ENCODE measurements around the gene LHX4.

The LHX4 gene

DNA sequence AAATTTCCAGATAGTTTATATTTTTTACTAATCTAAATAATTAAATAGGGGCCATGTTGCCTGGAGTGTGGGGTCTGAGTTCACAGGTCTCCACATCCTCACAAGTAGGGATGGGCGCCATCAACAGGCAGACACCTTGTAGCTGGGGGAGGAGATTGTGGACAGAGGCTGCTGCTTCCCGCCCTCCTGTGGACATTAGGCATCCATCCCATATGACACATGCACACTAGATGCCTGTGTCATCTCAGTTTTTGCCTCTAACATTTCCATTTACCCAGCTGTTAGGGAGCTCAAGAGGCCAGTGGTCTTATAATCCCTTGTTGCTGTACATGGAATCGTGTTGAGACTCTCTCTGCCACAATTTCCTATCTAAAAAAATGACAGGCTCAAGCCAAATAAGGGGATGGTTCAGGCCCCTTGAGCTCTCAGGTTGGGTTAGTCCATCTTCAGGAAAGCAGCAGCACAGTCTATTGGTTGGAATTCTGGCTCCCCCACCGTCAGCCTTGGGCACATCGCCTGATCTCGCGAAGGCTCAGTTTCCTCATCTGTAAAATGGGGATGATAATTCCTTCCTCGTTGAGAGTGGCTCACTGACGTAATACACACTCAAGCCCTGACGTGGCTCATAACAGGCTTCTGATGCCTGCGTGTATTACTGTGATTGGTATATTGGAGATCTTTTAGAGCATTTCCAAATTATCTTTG is 13.6 kb downstream of the LHX4 start:
- no peak for DNase-seq (ENCODE audit: low read depth)

DNA sequence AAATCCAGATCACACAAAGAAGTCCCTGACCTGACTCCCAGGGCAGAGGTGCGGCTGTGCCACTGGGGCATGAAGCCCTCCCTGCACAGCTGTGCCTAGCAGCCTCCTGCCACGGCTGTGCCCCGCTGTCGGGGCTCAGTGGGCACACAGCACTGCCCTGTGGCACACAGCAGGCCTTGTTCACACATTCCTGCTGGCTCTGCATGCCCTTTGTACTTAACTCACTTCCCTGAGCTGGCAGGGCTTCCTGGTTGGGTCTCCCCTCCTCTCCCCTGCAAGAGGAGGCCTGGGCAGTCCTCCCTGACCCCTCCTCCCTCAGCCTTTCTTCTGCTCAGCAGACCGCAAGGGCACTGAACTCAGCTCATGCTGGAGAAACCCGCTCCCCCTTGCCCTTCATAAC is 14.8 kb downstream of the LHX4 start:
- no peak for DNase-seq (ENCODE audit: low read depth)

DNA sequence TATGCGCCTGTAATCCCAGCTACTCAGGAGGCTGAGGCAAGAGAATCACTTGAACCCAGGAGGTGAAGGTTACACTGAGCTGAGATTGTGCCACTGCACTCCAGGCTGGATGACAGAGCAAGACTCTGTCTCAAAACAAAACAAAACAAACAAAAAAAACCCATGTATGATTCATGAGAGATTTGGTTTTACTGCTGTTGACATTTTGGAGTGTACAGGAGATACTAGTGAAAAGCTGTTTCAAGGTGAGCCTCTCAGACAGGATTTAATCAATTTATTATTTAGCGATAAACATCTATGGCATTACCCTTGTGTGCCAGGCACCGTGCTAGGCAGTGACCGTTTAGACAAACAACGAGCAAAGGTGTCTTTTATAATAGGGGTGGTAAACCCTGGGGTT is 16.5 kb downstream of the LHX4 start:
- no peak for DNase-seq (ENCODE audit: low read depth)

DNA sequence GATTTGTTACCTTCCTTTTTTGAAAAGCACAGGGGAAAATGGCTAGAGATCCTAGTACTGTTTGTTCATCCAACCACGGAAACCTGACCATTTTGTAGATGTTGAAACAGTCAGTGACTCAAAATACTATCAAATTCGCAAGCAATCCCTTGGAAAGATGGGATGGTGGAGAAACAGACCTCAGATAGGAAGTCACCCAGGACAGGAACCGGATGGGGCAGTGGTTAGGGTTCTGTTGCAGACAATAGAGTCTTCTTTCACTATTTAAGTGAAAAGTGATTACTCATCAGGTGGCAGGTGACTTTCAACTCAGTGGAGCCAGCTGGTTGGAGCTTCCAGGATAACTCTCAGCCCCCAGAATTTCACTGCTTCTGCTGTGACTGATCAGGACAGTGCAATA is 17.0 kb downstream of the LHX4 start:
- no peak for DNase-seq (ENCODE audit: low read depth)

DNA sequence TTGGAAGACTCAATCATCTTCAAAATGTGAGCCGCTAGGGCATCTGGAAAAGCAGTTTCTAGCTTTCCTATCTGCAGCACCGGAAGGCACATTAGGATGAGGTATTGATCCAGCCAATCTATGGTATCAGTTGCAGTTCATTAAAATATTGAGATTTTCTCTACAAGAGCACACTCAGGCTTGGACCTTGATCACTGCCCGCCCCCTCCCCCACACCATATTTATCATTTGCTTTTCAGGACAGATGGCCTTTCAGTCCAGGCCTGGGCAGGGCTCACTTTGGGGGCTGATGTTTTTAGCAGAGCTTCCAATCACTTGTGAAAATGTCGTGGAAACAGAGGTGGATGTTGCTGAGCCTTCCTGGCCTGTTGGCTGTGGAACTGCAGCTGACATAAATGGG is 17.5 kb downstream of the LHX4 start:
- no peak for DNase-seq (ENCODE audit: low read depth)

- DNase-seq (ENCODE audit: low read depth): no peak
Observed at GRCh38 chr1:180248176-180248575, 18.1 kb downstream of the LHX4 start.

DNA sequence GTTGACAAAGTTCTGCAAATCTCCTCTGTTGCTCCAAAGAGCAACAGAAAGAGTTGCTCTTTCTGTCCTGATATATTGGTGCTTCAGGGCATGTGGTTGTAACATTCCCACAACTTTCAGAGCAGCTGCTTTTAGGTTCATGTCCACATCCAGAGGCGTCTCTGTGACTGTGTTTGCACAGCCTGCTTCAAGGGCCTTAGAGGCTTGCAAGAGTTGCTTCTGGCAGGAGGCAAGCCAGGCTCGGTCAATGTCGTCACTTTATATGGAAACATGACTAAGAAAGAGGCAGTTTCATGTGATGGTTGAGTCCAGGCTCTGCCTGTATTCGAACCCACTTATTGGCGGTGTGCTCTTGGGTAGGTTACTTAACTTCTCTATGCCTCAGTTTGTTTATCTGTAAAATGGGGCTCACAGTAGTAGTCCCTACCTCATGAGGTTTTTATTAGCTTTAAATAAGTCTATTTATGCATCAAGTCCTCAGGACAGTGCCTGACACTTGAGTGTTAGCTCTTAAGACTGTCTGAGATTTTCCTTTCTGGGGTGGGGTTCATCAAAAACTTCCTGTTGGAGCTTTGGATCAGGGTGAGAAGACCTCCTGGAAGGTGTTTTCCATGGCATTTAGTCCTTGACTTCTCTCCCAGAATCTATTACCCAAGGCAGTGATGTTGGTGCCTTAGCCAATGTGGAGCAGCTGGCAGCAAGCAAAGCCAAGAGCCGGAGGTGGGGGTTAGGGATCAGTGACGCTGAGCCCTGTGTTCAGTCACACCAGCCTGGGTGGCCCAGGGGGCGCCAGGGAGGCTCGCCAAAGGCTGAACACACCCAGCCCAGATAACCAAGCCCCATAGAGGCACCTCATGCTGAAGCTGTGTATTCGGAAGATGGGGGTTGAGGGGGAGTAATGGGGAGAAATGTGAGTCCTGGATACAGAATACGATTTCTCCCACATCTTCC is 18.9 kb downstream of the LHX4 start:
- DNase-seq (ENCODE audit: low read depth): no peak

GRCh38 chr1:180249725-180250498 is 19.8 kb downstream of the LHX4 start:
- no peak for DNase-seq (ENCODE audit: low read depth)

DNA sequence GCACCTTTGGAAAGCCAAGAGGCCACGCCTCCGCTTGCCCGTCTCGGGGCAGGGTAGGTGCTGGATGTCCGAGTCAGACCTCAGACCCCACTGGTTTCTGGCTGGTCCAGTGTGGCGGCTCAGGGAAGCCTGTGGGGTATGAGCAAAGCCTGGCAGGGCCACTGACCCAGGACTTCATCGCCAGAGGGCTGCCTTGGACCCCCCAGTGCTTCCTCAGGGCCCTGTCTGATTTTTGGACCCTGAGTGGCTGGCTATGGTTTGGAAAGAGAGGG is 20.4 kb downstream of the LHX4 start:
- DNase-seq (ENCODE audit: low read depth): no peak

- no peak for DNase-seq (ENCODE audit: low read depth)
Observed at GRCh38 chr1:180250883-180251509, 20.9 kb downstream of the LHX4 start.

GRCh38 chr1:180251526-180252305 is 21.7 kb downstream of the LHX4 start:
- no peak for DNase-seq (ENCODE audit: low read depth)

DNA sequence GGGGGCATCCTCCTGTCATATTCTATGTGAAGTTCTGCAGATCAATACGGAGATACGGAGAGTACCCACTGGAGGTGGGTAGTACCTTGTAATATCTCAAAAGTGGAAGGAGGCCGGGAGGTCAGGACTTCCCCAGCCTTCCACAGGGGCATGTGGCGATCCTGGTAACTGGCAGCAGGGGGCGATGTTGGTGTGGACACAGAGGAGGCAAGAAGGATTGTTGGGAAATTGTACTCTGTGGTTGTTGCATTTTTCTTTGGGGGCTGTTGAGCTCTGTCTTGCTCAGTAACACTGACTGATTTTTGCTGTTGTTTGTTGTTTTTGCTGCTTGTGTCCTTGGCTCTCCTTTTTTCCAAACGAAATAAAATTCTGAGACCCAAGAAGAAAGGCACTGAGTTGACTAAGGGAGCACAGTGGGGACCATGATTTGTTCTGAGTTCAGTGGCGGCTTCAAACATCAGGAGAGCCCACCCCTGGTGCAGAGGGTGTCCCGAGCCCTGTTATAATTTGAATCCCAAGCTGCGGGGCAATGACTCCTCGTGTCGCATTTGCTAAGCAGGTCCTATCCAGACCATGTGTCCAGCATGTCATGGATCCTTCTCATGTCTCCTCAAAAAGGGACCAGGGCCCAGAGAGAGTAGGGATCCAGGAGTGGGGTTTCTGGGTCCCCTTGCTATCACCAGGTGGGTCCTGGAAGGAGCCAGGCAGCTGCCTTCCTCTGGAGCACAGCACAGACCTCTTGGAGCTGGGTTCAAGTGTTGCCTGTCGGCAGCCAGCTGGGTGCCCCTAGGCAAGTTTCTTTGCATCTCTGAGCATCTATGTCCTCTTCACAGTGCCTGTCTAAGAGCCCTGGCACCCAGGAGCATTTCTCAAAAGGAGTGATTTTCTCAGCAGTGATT is 22.8 kb downstream of the LHX4 start:
- peak; percentile 56 for DNase-seq (ENCODE audit: low read depth)

GRCh38 chr1:180253585-180254495 is 23.8 kb downstream of the LHX4 start:
- DNase-seq (ENCODE audit: low read depth): no peak

DNA sequence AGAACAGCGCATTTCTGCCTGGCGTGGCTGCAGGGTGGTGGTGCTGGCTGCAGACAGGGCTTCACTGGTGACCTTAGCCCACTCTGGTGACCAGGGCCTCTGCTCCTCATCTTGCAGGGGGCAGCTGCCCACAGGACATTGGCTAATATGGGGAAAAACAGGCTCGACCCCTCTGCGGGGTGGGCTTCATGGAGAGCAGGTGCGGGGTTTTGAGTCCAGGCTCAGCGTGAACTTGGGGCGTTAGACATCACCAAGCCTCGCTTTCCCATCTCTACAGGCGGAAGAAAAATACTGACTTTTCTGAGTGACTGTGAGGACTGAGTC is 24.4 kb downstream of the LHX4 start:
- no peak for DNase-seq (ENCODE audit: low read depth)

- DNase-seq (ENCODE audit: low read depth): no peak
Observed at GRCh38 chr1:180254854-180255253, 24.8 kb downstream of the LHX4 start.

- no peak for DNase-seq (ENCODE audit: low read depth)
Observed at GRCh38 chr1:180255536-180256340, 25.7 kb downstream of the LHX4 start.

DNA sequence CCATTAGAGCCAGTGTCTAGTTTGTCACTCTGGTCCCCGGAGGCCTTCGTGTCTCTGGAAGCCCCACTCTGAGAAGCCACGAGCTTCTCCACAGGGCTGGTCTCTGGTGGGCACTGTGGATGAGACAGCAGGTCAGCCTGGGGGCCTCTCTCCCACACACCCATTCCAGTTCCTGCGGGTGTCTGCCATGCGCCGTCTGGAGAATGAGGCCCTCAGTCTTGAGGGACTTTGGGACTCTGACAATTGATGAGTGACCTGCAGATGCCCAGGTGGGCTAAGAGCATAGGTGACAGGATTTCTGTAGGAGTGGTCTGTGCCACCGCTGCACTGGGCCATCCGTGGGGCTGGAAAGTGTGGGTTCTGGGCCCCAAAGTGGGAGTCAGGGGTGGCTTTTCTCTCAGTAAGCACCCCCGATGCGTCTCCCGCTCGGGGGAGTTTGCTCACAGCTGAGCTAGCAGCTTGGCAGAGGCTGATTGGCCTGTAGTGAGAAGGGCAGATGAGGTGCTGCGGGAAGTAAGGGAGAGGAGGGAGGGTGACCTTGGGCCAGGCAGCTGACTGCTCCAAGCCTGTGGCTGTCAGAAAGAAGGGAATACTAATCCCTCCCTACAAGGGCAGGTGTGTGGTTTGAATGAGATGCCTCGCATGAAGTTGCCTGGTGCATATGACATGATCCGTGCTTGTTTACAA is 26.4 kb downstream of the LHX4 start:
- DNase-seq (ENCODE audit: low read depth): no peak

GRCh38 chr1:180257028-180257386 is 26.9 kb downstream of the LHX4 start:
- no peak for DNase-seq (ENCODE audit: low read depth)
